ENCODE measurements around the gene NIBAN1. TPM values are rescaled to one million over a fixed set of nuclear protein-coding genes. Genes with fewer than 3 reads are reported as not detected.
A peak's percentile ranks its signal among the peaks of the same experiment; 100 is the strongest.

Gene NIBAN1
- total and polyA plus RNA-seq, 4 donors = 7.5 to 38.5 (median 27.3) TPM

- H3K27me3 ChIP-seq (ENCODE audit: control insufficient read depth in 3 of 3, insufficient read depth in 3 of 3, low read length in 2 of 3) = no peaks in the 10 kb centered on the region
- H3K9me3 ChIP-seq (ENCODE audit: control insufficient read depth in 4 of 4, insufficient read depth in 3 of 4, low read length in 3 of 4) = peaks cover 0 to 3% (median 0%) of the 10 kb centered on the region in 4 donors
- no peak overlapping the region for H3K4me3 ChIP-seq
- DNase-seq = no peak
- H3K36me3 ChIP-seq (ENCODE audit: control insufficient read depth in 4 of 4, insufficient read depth in 4 of 4, low read length in 4 of 4) = no peaks in the 10 kb centered on the region
- TF ChIP-seq CTCF (IDR thresholded peaks at IDR 0.05; ENCODE audit: control extremely low read depth, extremely low read depth) = no peak
- H3K9ac ChIP-seq (ENCODE audit: insufficient read depth in 1 of 2, low read length in 2 of 2) = no peak overlapping the region
- 75 to 88% methylated on average over 1 of the region's 1 CpG for WGBS, 2 donors
- no peak for ATAC-seq (ENCODE audit: insufficient read depth, low FRiP score)
- peaks cover 0 to 23% (median 0%) of the 10 kb centered on the region in 5 donors for H3K4me1 ChIP-seq (ENCODE audit: control insufficient read depth in 5 of 5, insufficient read depth in 5 of 5, low read length in 5 of 5)
- no peak overlapping the region for H3K27ac ChIP-seq (ENCODE audit: low read depth in 1 of 2, low read length in 1 of 2)
These were observed 42.7 kb downstream of the NIBAN1 start for GRCh38 chr1:184931566-184931965.

GRCh38 chr1:184930645-184931044 lies 43.7 kb downstream of the NIBAN1 start:
- ATAC-seq (ENCODE audit: insufficient read depth, low FRiP score) = no peak
- peaks cover 0 to 15% (median 0%) of the 10 kb centered on the region in 5 donors for H3K4me1 ChIP-seq (ENCODE audit: control insufficient read depth in 5 of 5, insufficient read depth in 5 of 5, low read length in 5 of 5)
- no peak overlapping the region for H3K9ac ChIP-seq (ENCODE audit: insufficient read depth in 1 of 2, low read length in 2 of 2)
- no peak for TF ChIP-seq CTCF (IDR thresholded peaks at IDR 0.05; ENCODE audit: control extremely low read depth, extremely low read depth)
- WGBS, 2 donors = 66 to 79% methylated on average over 3 of the region's 3 CpGs
- no peaks in the 10 kb centered on the region for H3K27me3 ChIP-seq (ENCODE audit: control insufficient read depth in 3 of 3, insufficient read depth in 3 of 3, low read length in 2 of 3)
- H3K27ac ChIP-seq (ENCODE audit: low read depth in 1 of 2, low read length in 1 of 2) = no peak overlapping the region
- H3K36me3 ChIP-seq (ENCODE audit: control insufficient read depth in 4 of 4, insufficient read depth in 4 of 4, low read length in 4 of 4) = no peaks in the 10 kb centered on the region
- no peak for DNase-seq
- no peak overlapping the region for H3K4me3 ChIP-seq
- peaks cover 0 to 3% (median 0%) of the 10 kb centered on the region in 4 donors for H3K9me3 ChIP-seq (ENCODE audit: control insufficient read depth in 4 of 4, insufficient read depth in 3 of 4, low read length in 3 of 4)

- no peak for TF ChIP-seq CTCF (IDR thresholded peaks at IDR 0.05; ENCODE audit: control extremely low read depth, extremely low read depth)
- peaks cover 0 to 3% (median 0%) of the 10 kb centered on the region in 4 donors for H3K9me3 ChIP-seq (ENCODE audit: control insufficient read depth in 4 of 4, insufficient read depth in 3 of 4, low read length in 3 of 4)
- H3K4me3 ChIP-seq = no peak overlapping the region
- H3K4me1 ChIP-seq (ENCODE audit: control insufficient read depth in 5 of 5, insufficient read depth in 5 of 5, low read length in 5 of 5) = peaks cover 0 to 15% (median 0%) of the 10 kb centered on the region in 5 donors
- ATAC-seq (ENCODE audit: insufficient read depth, low FRiP score) (no peak), DNase-seq (no peak)
- peak overlapping the region in 1 of 2 donors; percentile 12 for H3K27ac ChIP-seq (ENCODE audit: low read depth in 1 of 2, low read length in 1 of 2)
- WGBS, 2 donors = 20 to 22% methylated on average over 4 of the region's 4 CpGs
- H3K36me3 ChIP-seq (ENCODE audit: control insufficient read depth in 4 of 4, insufficient read depth in 4 of 4, low read length in 4 of 4) = no peaks in the 10 kb centered on the region
- no peaks in the 10 kb centered on the region for H3K27me3 ChIP-seq (ENCODE audit: control insufficient read depth in 3 of 3, insufficient read depth in 3 of 3, low read length in 2 of 3)
- no peak overlapping the region for H3K9ac ChIP-seq (ENCODE audit: insufficient read depth in 1 of 2, low read length in 2 of 2)
These were observed 44.1 kb downstream of the NIBAN1 start for GRCh38 chr1:184930232-184930631.

GRCh38 chr1:184929711-184930202 lies 44.6 kb downstream of the NIBAN1 start:
- WGBS, 2 donors = 30 to 34% methylated on average over 3 of the region's 3 CpGs
- Histone ChIP-seq H3K27me3 (ENCODE audit: control insufficient read depth in 3 of 3, insufficient read depth in 3 of 3, low read length in 2 of 3) (no peaks in the 10 kb centered on the region), H3K36me3 (ENCODE audit: control insufficient read depth in 4 of 4, insufficient read depth in 4 of 4, low read length in 4 of 4) (no peaks in the 10 kb centered on the region), H3K4me1 (ENCODE audit: control insufficient read depth in 5 of 5, insufficient read depth in 5 of 5, low read length in 5 of 5) (peaks cover 0 to 15% (median 0%) of the 10 kb centered on the region in 5 donors), H3K9ac (ENCODE audit: insufficient read depth in 1 of 2, low read length in 2 of 2) (no peak overlapping the region), H3K27ac (ENCODE audit: low read depth in 1 of 2, low read length in 1 of 2) (peak overlapping the region in 1 of 2 donors; percentile 12), H3K4me3 (no peak overlapping the region), H3K9me3 (ENCODE audit: control insufficient read depth in 4 of 4, insufficient read depth in 3 of 4, low read length in 3 of 4) (peaks cover 0 to 3% (median 0%) of the 10 kb centered on the region in 4 donors)
- DNase-seq = peak in 2 of 3 donors; percentile 40 to 60
- no peak for TF ChIP-seq CTCF (IDR thresholded peaks at IDR 0.05; ENCODE audit: control extremely low read depth, extremely low read depth)
- no peak for ATAC-seq (ENCODE audit: insufficient read depth, low FRiP score)

Measured in lung (tissue), 12 donors.